Glutamatergic neuron (in vitro differentiated cells): Measurements from ENCODE around the gene RAB37. TPM values are rescaled to one million over a fixed set of nuclear protein-coding genes. Genes with fewer than 3 reads are reported as not detected.

Experiments used
- DNase-seq: peaks from one replicate; pipeline ENCODE4 v3.0.0; 2022
- H3K27ac Mint-ChIP-seq: one replicate; pipeline ENCODE4 v1.8.0; 2020; ENCODE audit warnings: mild to moderate bottlenecking, mixed read lengths, inconsistent platforms; ENCODE audit not compliant: unreplicated experiment
- H3K27me3 Mint-ChIP-seq: one replicate; pipeline ENCODE4 v1.8.0; 2020; ENCODE audit warnings: mild to moderate bottlenecking, moderate library complexity, mixed read lengths, inconsistent platforms; ENCODE audit not compliant: unreplicated experiment
- H3K36me3 Mint-ChIP-seq: one replicate; pipeline ENCODE4 v1.8.0; 2020; ENCODE audit warnings: mild to moderate bottlenecking, mixed read lengths, inconsistent platforms; ENCODE audit not compliant: unreplicated experiment
- H3K4me1 Mint-ChIP-seq: one replicate; pipeline ENCODE4 v1.8.0; 2020; ENCODE audit warnings: mild to moderate bottlenecking, low read depth, mixed read lengths, inconsistent platforms; ENCODE audit not compliant: unreplicated experiment
- H3K4me3 Mint-ChIP-seq: one replicate; pipeline ENCODE4 v1.8.0; 2020; ENCODE audit warnings: mild to moderate bottlenecking, mixed read lengths, inconsistent platforms; ENCODE audit not compliant: unreplicated experiment
- H3K9me3 Mint-ChIP-seq: one replicate; pipeline ENCODE4 v1.8.0; 2020; ENCODE audit warnings: mild to moderate bottlenecking, moderate library complexity, mixed read lengths, inconsistent platforms; ENCODE audit not compliant: unreplicated experiment
- CTCF ChIP-seq: fragments of 200-600 bp; sonication (generic); IDR thresholded peaks from one replicate; pipeline ENCODE4 v1.5.0; 2021; ENCODE audit not compliant: partially characterized antibody, unreplicated experiment
- total RNA-seq: library from RNA; stranded (reverse); fragmentation: NEBNext Ultra II Directional; extraction: Animal tissue kit (Norgen Biotek cat#: 25700); gene quantifications from one replicate; pipeline ENCODE4 v1.2.1, GENCODE V29; 2021; ENCODE audit not compliant: unreplicated experiment

The RAB37 gene
- total RNA-seq, 1 donor from 2014 or later, result 2.1 TPM

DNA sequence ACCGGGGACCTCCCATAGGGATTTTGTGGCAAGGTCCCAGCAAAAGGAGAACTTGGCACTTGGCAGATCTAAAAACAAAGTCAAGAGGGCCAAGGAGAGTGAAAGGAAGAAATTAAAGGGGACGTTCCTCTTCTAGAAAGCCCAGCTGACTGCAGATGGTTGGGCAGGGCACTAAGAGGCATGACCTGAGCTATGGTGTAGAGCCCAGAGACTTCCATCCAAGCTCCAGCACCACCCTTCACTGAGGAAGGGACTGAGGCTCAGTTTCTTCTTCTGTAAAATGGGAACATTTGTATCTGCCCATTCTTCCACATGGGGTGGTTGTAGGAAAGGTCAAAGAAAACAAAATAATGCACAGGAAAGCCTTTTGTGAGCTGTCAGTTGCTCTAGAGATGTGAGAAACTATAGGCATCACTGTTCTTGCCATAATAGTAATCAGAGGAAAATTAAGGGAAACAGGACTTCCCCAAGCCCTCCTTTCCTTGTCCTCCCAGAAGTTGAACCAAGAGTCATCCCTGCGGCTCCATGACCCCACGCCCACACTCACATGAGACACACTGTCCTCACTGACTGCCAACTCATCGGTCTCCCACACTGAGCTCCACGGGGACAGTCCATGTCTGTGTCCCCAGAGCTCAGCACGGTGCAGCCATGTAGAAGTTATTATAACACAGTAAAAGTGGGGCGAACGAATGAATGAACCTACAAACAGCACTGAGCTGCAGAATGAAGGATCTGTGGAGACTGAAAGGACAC lies 34.8 kb upstream of the RAB37 start:
- Mint-ChIP-seq H3K36me3 (no peaks in the 10 kb centered on the region), H3K27me3 (peaks cover 9% of the 10 kb centered on the region), H3K27ac (no peak overlapping the region), H3K4me3 (no peak overlapping the region), H3K9me3 (peaks cover 4% of the 10 kb centered on the region), H3K4me1 (no peaks in the 10 kb centered on the region)
- TF ChIP-seq CTCF, result no peak
- DNase-seq, result no peak

GRCh38 chr17:74703311-74703710 lies 33.7 kb upstream of the RAB37 start:
- peaks cover 5% of the 10 kb centered on the region for H3K27me3 Mint-ChIP-seq
- TF ChIP-seq CTCF, result no peak

GRCh38 chr17:74704544-74704943 lies 32.5 kb upstream of the RAB37 start:
- DNase-seq, result no peak
- no peak overlapping the region for H3K4me3 Mint-ChIP-seq
- no peaks in the 10 kb centered on the region for H3K36me3 Mint-ChIP-seq
- H3K9me3 Mint-ChIP-seq, result peaks cover 4% of the 10 kb centered on the region
- peaks cover 5% of the 10 kb centered on the region for H3K27me3 Mint-ChIP-seq
- H3K27ac Mint-ChIP-seq, result no peak overlapping the region
- no peak for TF ChIP-seq CTCF
- H3K4me1 Mint-ChIP-seq, result no peaks in the 10 kb centered on the region

More at GRCh38 chr17:74703311-74703710, 33.7 kb upstream of the RAB37 start:
- H3K4me3 Mint-ChIP-seq, result no peak overlapping the region
- H3K36me3 Mint-ChIP-seq, result no peaks in the 10 kb centered on the region
- peaks cover 4% of the 10 kb centered on the region for H3K9me3 Mint-ChIP-seq
- no peaks in the 10 kb centered on the region for H3K4me1 Mint-ChIP-seq
- no peak overlapping the region for H3K27ac Mint-ChIP-seq
- DNase-seq, result no peak

- Mint-ChIP-seq H3K4me1 (no peaks in the 10 kb centered on the region), H3K4me3 (no peak overlapping the region), H3K9me3 (peaks cover 3% of the 10 kb centered on the region), H3K27ac (no peak overlapping the region), H3K36me3 (no peaks in the 10 kb centered on the region), H3K27me3 (peaks cover 2% of the 10 kb centered on the region)
- TF ChIP-seq CTCF, result no peak
- DNase-seq, result no peak
These were observed 25.8 kb upstream of the RAB37 start for GRCh38 chr17:74711058-74711824.

DNA sequence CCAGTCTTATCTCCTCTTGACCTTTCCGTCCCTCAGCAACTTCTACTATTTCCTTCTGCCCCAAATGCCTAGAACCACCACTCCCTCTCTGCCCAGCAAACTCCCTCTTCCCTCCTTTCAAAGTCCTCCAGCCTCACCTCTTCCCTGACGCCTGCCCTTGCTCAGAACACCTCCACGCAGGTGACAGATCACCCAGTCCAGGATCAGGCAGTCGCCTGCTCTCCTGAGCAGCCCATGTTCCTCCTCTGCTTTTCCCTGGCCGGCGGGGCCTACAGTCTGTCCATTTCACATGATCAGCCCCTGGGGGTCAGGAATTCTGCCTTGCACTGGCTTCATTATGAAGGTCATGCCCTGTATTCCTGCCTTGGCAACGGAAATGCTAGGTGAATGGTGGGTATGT lies 24.8 kb upstream of the RAB37 start:
- peaks cover 2% of the 10 kb centered on the region for H3K9me3 Mint-ChIP-seq
- no peak overlapping the region for H3K27ac Mint-ChIP-seq
- H3K27me3 Mint-ChIP-seq, result no peaks in the 10 kb centered on the region
- no peaks in the 10 kb centered on the region for H3K4me1 Mint-ChIP-seq
- no peak overlapping the region for H3K4me3 Mint-ChIP-seq
- no peak for DNase-seq
- H3K36me3 Mint-ChIP-seq, result no peaks in the 10 kb centered on the region
- TF ChIP-seq CTCF, result no peak
